ENCODE results near the gene AHDC1.

The AHDC1 gene

GRCh38 chr1:27489501-27489972 lies 114.4 kb downstream of the AHDC1 start:
- DNase-seq (ENCODE audit: low read depth in 1 of 2, low spot score in 1 of 2) = peak in 1 of 2 donors; percentile 23

GRCh38 chr1:27487966-27488884 lies 115.7 kb downstream of the AHDC1 start:
- no peak for DNase-seq (ENCODE audit: low read depth in 1 of 2, low spot score in 1 of 2)

- DNase-seq (ENCODE audit: low read depth in 1 of 2, low spot score in 1 of 2) = no peak
Observed at GRCh38 chr1:27485363-27485762, 118.6 kb downstream of the AHDC1 start.
